Inflammatory macrophage treated with lipopolysaccharide for 4 hours (primary cell): ENCODE results near the gene FCGBP.
"Not testable (repeated sequence)": the region's sequence is repeated elsewhere in the genome, so short reads cannot be mapped to it uniquely, and the experiment has no call there.

Experiments
- DNase-seq: peaks from one replicate; pipeline ENCODE4 v3.0.0-alpha.2; 2020

Gene FCGBP

GRCh38 chr19:39887456-39887951 lies 46.9 kb downstream of the FCGBP start:
- DNase-seq = not testable (repeated sequence)

- not testable (repeated sequence) for DNase-seq
Measured at GRCh38 chr19:39885821-39886554, 48.4 kb downstream of the FCGBP start.

- DNase-seq = not testable (repeated sequence)
Measured at GRCh38 chr19:39884721-39885120, 49.7 kb downstream of the FCGBP start.
